ENCODE data around the gene MRPS23.

The MRPS23 gene

GRCh38 chr17:57879437-57880085 lies 29.7 kb upstream of the MRPS23 start:
- no peak for DNase-seq (ENCODE audit: low read depth)

- DNase-seq (ENCODE audit: low read depth), result no peak
These were observed 28.0 kb upstream of the MRPS23 start for GRCh38 chr17:57877803-57878377.

DNA sequence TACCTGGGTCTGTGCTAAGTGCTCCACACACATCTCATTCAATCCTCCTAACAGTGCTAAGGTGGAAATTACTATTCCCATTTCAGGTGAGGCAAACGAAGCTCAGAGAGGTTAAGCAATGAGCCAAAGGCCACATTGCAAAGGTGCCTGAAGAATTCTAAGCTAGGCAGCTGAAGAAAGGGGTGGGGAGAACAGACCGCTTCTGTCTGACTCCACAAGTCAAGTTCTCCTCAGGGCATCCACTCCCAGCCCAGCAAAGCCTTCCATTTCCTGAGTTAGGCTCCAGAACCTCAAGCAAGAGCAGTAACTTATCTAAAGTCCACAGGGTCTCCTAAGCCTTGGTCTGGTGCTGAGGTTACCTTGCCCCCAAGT lies 27.0 kb upstream of the MRPS23 start:
- DNase-seq (ENCODE audit: low read depth), result no peak

GRCh38 chr17:57876023-57876865 lies 26.4 kb upstream of the MRPS23 start:
- DNase-seq (ENCODE audit: low read depth), result no peak

DNA sequence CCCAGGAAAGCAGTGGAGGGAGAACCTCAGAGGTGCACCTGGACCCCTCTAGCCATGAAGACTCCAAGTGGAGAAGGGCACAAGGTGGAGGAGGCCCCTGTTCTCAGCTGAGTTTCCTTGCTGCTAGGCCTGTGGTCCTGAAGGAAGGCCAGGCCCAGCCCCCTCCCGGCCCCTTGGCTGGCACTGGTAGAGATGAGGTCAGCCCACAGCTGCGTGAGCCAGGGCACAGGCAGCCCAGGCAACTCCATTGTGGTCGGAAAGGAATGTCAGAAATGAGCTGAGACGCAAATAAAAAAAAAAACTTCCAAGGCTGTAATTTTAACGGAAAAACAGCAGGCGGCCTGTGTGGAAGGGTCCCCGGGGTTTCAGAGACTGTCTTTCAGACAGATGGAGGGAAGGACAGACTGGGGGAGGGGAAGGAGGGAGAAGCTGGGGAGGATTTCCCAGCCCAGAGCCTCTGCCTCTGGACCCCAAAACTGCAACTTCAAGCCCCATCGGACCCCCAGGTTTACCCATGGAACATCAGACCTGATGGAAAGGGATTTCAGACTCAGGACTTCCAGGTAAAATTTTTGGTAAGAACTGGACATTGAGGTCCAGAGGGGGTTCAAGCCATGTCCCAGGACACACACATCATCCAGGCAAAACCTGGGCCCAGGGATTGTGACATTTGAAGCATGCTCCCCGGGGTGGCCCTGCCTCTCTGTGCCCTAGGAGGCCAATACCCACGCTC lies 25.6 kb upstream of the MRPS23 start:
- peak; percentile 98 for DNase-seq (ENCODE audit: low read depth)

DNA sequence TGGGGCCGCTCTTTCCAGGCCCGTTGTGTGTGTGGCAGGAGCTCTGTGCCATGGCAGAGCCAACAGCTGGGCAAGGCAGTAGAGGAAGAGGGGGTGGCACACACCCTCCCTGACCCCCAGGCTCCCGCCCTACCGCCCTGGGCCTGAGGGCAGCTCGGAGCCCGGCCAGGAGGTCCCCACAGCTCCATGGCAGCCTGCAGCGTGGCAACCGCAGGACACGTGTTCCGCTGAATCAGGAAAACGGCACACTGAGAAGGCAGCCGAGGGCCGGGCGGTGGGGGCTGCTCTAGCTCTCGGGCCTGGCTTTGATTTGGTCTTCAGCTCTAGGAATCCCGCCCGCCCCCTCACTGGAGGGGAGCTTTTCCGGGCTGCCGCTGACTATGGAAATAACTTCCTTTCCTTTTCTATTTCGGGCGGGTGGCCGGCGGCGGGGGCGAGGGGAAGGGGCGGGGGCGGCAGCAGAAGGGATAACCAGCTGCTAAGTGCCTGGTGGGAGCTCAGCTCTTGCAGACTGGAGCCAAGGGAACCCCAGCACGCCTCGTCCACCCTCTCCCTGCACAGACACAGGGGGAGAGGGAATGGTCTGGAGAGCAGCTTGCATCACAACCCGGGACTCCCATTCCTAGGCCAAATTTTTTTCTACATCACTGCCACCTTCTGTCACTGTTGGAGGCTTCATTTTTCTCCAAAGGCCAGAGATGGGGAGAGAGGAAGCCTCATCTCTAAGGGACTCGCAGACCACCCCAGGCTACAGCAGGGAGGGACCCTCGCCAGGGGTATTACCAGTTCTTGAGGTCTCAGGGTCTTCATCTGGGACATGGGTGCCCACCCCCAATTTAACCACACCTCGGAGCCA lies 24.8 kb upstream of the MRPS23 start:
- DNase-seq (ENCODE audit: low read depth), result peak; percentile 95

GRCh38 chr17:57874058-57874419 lies 24.2 kb upstream of the MRPS23 start:
- DNase-seq (ENCODE audit: low read depth), result no peak

GRCh38 chr17:57873261-57874057 lies 23.6 kb upstream of the MRPS23 start:
- no peak for DNase-seq (ENCODE audit: low read depth)

DNA sequence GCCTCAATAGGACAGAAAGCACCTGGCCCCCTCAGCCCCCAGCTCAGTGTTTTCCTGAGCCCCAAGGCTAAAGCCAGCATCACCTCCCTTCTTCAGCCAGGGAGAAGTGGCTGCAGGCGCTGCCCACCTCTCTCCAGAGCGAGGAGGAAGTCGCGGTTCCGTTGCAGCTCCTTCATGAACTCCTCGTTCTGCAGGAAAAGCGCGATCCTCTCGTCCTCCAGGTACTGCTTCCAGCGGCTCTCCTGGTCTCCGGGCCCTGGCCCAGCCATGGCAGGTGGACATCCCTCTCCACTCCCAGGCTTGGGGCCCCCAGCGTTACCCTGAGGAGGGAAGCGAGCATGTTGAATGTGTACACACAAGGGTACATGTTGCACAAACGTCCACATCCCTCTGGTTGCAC lies 22.7 kb upstream of the MRPS23 start:
- no peak for DNase-seq (ENCODE audit: low read depth)

DNA sequence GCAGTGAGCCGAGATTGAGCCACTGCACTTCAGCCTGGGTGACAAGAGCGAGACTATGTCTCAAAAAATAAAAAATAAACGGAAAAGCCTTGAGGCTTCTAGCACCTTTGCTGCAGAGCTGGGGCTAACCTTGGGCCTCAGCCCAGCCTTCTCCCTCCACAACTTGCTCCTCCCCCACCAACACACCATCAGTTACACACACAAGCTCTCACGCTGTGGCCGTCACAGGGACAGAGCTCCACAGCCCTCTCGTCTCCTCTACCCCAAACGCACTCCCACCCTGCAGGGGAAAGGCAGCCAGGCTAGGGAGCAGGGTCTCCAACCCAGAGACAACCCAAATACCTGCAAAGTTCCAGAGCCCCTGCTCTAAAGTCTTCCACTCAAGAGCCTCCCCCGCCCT lies 22.0 kb upstream of the MRPS23 start:
- no peak for DNase-seq (ENCODE audit: low read depth)

DNA sequence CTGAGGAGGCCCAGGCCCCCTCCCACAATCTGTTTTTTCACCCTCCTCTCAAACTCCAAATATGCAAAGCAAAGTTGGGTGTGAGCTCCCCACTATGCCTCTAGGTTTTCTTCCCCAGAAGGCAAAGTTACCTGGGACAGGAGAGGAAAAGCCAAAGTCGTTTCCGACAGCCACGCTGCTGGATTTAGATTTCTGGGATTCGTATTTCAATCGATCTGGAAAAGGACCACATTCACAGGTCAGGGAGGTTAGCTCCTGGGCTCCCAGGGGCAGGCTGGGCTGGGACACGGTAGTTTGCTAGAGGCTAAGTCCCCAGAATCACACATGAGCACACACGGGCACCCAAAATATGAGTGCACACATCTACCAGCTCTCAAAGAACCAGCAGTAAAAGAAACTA lies 21.3 kb upstream of the MRPS23 start:
- no peak for DNase-seq (ENCODE audit: low read depth)

DNA sequence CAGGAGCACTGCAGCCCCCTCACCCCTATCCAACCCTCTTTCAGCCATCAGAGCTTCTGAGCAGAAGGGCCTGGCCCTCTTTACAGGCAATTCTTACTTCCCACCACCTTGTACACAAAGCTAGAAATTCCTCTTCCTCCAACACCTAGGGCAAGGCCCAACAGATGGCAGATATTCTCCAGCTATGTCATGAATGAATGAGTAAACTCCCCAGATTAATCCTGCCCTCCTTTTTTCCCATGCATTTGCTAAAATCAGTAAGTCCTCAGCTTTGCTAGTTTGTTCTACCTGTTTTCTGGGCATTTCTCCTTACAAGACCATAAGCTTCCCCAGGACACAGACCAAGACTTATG lies 20.4 kb upstream of the MRPS23 start:
- DNase-seq (ENCODE audit: low read depth), result no peak

DNA sequence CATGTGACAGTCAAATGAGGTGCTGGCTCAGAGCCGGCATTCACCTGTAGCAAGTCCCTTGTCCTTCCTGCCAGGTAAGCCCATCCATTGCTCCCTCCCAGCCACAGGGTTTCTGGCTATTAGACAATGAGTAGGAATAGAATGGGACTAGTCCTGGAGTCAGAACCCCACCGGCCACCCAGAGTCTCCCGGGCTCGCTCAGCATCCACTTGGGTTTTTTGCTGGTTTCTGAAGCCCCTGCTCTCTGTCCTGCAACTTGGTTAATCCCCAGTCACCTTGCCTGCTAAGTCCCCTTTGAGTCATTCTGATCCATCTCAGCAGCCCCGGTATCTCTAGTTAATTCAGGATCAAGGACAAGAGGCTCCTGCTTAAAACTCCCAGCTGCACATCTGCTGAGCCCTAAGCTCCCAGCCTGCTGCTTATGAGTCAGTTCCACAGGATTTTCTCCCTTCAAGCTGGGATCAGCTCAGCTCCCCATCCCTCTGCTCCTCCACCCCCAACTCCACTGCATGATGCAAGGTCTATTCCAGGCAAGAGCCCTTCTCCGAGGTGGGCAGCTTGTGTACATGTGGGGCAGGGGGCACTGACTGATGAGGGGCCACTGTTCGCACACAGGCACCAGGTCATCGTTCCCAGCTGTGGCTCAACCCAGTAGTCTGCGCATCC lies 19.9 kb upstream of the MRPS23 start:
- peak; percentile 92 for DNase-seq (ENCODE audit: low read depth)

GRCh38 chr17:57868910-57869616 lies 19.2 kb upstream of the MRPS23 start:
- no peak for DNase-seq (ENCODE audit: low read depth)

DNA sequence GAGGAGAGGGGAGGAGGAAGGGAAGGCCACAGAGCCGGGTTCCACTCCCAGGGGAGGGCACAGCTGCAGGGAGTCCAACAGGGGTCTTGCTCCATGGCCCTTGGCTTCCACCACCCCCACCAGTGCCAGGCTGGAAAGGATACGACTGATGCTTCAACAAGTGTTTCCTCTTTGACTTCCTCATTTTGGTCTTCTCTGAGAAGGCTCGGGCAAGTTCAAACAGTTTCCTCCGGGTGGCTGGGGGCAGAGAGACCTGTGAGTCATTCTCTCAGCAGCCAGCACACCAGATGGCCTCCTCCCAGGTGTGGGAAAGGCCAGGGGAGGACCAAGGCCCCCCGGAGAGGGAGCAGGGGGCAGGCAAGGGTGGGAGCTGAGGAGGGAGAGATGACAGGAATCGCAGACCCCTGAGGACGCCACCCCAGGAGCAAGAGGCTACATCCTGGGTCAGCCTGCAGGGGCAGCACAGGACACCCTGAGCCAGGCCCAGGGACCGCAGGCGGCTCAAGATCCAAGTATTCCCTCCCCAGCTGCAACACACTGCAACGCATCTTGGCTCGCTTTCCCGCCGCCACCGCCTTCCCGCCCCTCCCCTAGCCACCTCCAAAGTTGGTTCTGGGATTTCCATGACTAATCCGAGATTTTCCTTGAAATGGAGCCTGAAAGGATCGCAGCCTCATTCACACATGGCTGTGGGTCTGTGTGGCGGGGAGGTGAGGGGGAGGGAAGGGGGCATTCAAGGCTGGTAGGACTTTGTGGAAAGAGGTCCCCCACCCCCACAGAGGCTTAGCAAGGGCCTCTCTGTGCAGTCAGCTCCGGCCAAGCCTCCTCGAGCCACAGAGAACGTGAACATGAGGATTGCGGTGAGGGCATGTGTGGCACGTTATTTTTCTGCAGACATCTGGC lies 18.4 kb upstream of the MRPS23 start:
- peak; percentile 82 for DNase-seq (ENCODE audit: low read depth)

DNA sequence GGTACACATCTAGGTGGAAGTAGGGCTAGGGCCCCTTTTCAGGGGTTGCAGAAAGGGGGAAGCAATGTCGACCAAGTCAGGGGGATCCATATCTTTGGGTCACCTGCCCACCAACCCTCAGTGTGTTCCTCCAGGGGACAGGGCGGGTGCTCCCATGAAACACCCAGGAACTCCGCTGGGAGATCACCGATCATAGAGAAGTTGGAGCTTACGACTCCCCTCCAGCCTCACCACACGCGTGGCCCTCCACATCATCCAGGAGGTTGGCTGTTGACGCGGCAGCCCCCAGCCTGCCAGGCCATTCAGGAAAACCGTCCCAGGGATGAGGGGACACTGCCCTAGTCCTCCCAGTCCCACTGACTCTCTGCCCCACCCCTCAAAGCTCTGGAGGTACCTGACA lies 17.3 kb upstream of the MRPS23 start:
- no peak for DNase-seq (ENCODE audit: low read depth)

DNA sequence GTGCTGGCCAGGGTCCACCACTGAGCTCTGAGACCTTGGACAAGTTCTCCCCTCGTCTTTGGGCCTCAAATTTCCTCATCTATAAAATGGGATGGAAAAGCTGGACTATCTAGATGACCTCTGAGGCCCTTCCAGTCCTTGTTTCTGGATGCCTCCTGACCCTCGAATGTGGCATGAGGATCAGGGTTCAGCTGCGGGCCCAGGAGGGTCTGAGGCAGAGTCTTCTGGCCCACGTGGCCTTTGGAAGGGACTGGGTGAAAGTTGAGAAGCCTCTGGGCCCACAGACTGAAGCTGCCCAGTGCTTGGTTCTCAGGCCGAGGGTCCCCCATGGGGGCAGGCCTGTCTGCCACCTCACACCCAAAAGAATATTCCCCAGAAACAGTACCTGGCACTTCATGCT lies 16.9 kb upstream of the MRPS23 start:
- DNase-seq (ENCODE audit: low read depth), result no peak

- no peak for DNase-seq (ENCODE audit: low read depth)
These were observed 16.5 kb upstream of the MRPS23 start for GRCh38 chr17:57866319-57866718.

GRCh38 chr17:57864273-57864672 lies 14.4 kb upstream of the MRPS23 start:
- DNase-seq (ENCODE audit: low read depth), result no peak

All from iris pigment epithelial cell (primary cell).